Left lung (tissue), 10 donors: ENCODE measurements around the gene TMBIM6. TPM values are rescaled to one million over a fixed set of nuclear protein-coding genes. Genes with fewer than 3 reads are reported as not detected.
A peak's percentile ranks its signal among the peaks of the same experiment; 100 is the strongest.

ENCODE experiments used
- ATAC-seq: fragments of 200-7000 bp; cut with Tn5 transposase; one replicate; pipeline ENCODE4 v1.9.1; 2020; ENCODE audit warnings: moderate library complexity
- DNase-seq, 4 donors: peaks; one replicate each; pipeline ENCODE4 v3.0.0-alpha.2; 2013 to 2020
- H3K27ac ChIP-seq, 2 donors: fragments of 200-600 bp; sonication (generic) in 1 of 2; one replicate each; pipeline versions ENCODE4 v1.5.0 to v1.8.0; 2020 to 2021
- H3K27me3 ChIP-seq, 2 donors: fragments of 200-600 bp; sonication (generic) in 1 of 2; one replicate each; pipeline versions ENCODE4 v1.5.0 to v1.8.0; 2020 to 2021
- H3K36me3 ChIP-seq, 2 donors: fragments of 200-600 bp; sonication (generic) in 1 of 2; one replicate each; pipeline versions ENCODE4 v1.5.0 to v1.8.0; 2020 to 2021
- H3K4me1 ChIP-seq, 2 donors: fragments of 200-600 bp; one replicate each; pipeline ENCODE4 v1.8.0; 2021
- H3K4me3 ChIP-seq, 2 donors: fragments of 200-600 bp; sonication (generic) in 1 of 2; one replicate each; pipeline versions ENCODE4 v1.5.0 to v1.8.0; 2020 to 2021; ENCODE audit warnings: mild to moderate bottlenecking in 1 of 2
- H3K9me3 ChIP-seq, 2 donors: fragments of 200-600 bp; sonication (generic) in 1 of 2; one replicate each; pipeline versions ENCODE4 v1.5.0 to v1.8.0; 2020 to 2021
- CTCF ChIP-seq, 2 donors: fragments of 200-600 bp; sonication (generic) in 1 of 2; IDR thresholded peaks; one replicate each; pipeline versions ENCODE4 v1.5.0 to v1.8.0; 2021; ENCODE audit warnings: antibody characterized with exemption in 2 of 2
- intact Hi-C, 2 donors: fragments of 100-400 bp; cut with DNase I; formaldehyde crosslinking; loops; one replicate each; pipeline versions ENCODE4 v1.11.2 to v1.14.2; 2022
- polyA plus RNA-seq, 6 donors: library from polyadenylated mRNA; unstranded; fragments of 120-200 nt; gene quantifications; one replicate each; pipeline ENCODE4 v1.2.1, GENCODE V29; 2013; ENCODE audit not compliant: insufficient read length in 6 of 6
- total RNA-seq, 2 donors: library from RNA; stranded (reverse); fragmentation: NEBNext Ultra II Directional; extraction: Animal tissue kit (Norgen Biotek cat#: 25700); gene quantifications; one replicate each; pipeline ENCODE4 v1.2.1, GENCODE V29; 2021
- donor health status: DM: no; HTN: yes; CAD: no.
- donor health status: DM: no; HTN: no; CAD: no.

Gene TMBIM6
- total and polyA plus RNA-seq, 8 donors: 422 to 876 (median 493) TPM

GRCh38 chr12:49783917-49784676 is 42.7 kb downstream of the TMBIM6 start:
- Histone ChIP-seq H3K9me3 (peaks cover 0 to 3% of the 10 kb centered on the region in 2 donors), H3K27ac (peak overlapping the region in 1 of 2 donors; percentile 40), H3K4me3 (no peak overlapping the region), H3K36me3 (no peaks in the 10 kb centered on the region), H3K4me1 (peaks cover 4 to 9% of the 10 kb centered on the region in 2 donors), H3K27me3 (peaks cover 0 to under 1% of the 10 kb centered on the region in 2 donors)
- peak; percentile 66 for ATAC-seq
- TF ChIP-seq CTCF (IDR thresholded peaks at IDR 0.05): no peak
- peak in 2 of 4 donors; percentile 64 to 78 for DNase-seq
- intact Hi-C loops: no loop called here

DNA sequence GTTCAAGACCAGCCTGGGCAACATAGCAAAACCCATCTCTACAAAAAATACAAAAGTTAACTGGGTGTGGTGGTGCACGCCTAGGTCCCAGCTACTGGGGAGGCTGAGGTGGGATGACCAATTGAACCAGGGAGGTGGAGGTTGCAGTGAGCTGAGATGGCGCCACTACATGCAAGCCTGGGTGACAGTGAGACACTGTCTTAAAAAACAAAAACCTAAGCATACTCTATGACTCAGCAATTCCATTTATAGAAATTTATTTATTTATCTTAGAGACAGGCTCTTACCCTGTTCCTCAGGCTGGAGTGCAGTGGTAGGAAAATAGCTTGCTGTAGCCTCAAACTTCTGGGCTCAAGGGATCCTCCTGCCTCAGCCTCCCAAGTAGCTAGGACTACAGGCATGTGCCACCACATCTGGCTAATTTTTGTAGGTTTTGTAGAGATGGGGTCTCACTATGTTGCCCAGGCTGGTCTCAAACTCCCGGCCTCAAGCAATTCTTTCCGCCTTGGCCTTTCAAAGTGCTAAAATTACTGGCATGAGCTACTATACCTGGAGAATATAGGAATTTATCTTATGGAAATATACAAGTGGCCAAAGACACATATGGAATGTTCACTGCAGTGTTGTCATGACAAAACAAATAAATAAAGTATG is 43.5 kb downstream of the TMBIM6 start:
- DNase-seq (no peak), ATAC-seq (peak; percentile 40)
- peaks cover 0 to 5% of the 10 kb centered on the region in 2 donors for H3K36me3 ChIP-seq
- H3K4me3 ChIP-seq: no peak overlapping the region
- no peaks in the 10 kb centered on the region for H3K27me3 ChIP-seq
- H3K27ac ChIP-seq: peak overlapping the region in 1 of 2 donors; percentile 40
- intact Hi-C loops: no loop called here
- H3K9me3 ChIP-seq: peaks cover 0 to 3% of the 10 kb centered on the region in 2 donors
- TF ChIP-seq CTCF (IDR thresholded peaks at IDR 0.05): no peak
- peaks cover 4 to 9% of the 10 kb centered on the region in 2 donors for H3K4me1 ChIP-seq

DNA sequence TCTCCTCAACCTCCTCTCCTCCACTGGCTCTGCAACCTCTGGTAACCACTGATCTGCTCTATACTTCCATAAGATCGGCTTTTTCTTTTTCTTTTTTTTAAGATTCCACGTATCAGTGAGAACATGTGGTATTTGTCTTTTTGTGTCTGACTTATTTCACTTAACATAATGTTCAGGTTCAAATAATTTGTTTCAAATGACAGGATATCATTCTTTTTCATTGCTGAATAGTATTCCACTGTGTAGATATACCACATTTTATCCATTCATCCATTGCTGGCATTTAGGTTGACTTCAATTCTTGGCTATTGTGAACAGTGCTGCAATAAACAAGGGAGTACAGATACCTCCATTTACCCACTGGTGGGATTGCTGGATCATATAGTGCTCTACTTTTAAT is 46.3 kb downstream of the TMBIM6 start:
- Histone ChIP-seq H3K4me1 (peaks cover 4 to 13% of the 10 kb centered on the region in 2 donors), H3K4me3 (no peak overlapping the region), H3K9me3 (peaks cover 0 to 3% of the 10 kb centered on the region in 2 donors), H3K27ac (no peak overlapping the region), H3K27me3 (no peaks in the 10 kb centered on the region), H3K36me3 (peaks cover 0 to 26% of the 10 kb centered on the region in 2 donors)
- DNase-seq: no peak
- intact Hi-C loops: no loop called here
- TF ChIP-seq CTCF (IDR thresholded peaks at IDR 0.05): no peak
- ATAC-seq: no peak

DNA sequence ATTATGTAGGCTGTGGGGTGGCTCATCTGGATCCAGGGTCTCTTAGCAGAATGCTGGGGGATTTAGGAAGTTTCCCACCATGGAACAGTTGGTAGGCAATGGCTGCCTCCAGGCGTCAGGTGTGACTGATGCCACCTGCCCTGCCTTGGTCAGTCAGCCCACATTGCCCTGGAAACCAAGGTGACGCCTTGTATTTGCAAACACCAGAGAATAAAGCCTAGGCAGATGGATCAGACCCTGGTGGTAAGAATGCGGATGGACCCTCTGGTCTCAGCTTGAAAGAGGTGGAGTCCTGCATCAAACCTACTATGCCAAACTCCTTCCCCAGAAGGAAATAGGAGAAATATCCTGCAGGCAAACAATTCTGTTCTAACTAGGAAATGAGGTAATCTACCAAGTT is 48.6 kb downstream of the TMBIM6 start:
- ATAC-seq (no peak), DNase-seq (peak in 1 of 4 donors; percentile 10)
- Histone ChIP-seq H3K27ac (no peak overlapping the region), H3K9me3 (peaks cover 0 to 3% of the 10 kb centered on the region in 2 donors), H3K27me3 (no peaks in the 10 kb centered on the region), H3K36me3 (peaks cover 0 to 48% of the 10 kb centered on the region in 2 donors), H3K4me1 (peaks cover 0 to 4% of the 10 kb centered on the region in 2 donors), H3K4me3 (no peak overlapping the region)
- TF ChIP-seq CTCF (IDR thresholded peaks at IDR 0.05): no peak
- intact Hi-C loops: no loop called here
